Spleen (tissue), 7 donors: ENCODE measurements around the gene RAI14.

Source experiments
- POLR2AphosphoS5 ChIP-seq, 3 donors: sonication (generic); formaldehyde crosslinking; IDR thresholded peaks; one replicate each; pipeline ENCODE4 v1.5.1; 2017; ENCODE audit warnings: antibody characterized with exemption in 3 of 3
- TF ChIP-seq, protein P1 (sequence below), 11 experiments: fragments of 200-600 bp in 7 of 11; fragments of 450-650 bp in 4 of 11; sonication (generic) in 4 of 11; IDR thresholded peaks in 8 of 11; conservative IDR thresholded peaks in 3 of 11; 1 replicate in 7 of 11; 2 replicates in 4 of 11; pipeline versions ENCODE4 v1.4.0 to v1.8.0; 2016 to 2021; ENCODE audit warnings: antibody characterized with exemption in 11 of 11, inconsistent platforms in 4 of 11, mild to moderate bottlenecking in 1 of 11
- donor health status: DM: no; HTN: no; CAD: no; lungs with moderate emphysema.
- donor health status: DM: no; HTN: no; CAD: no.
- donor health status: DM: no; HTN: no; CAD: no.

DNA sequence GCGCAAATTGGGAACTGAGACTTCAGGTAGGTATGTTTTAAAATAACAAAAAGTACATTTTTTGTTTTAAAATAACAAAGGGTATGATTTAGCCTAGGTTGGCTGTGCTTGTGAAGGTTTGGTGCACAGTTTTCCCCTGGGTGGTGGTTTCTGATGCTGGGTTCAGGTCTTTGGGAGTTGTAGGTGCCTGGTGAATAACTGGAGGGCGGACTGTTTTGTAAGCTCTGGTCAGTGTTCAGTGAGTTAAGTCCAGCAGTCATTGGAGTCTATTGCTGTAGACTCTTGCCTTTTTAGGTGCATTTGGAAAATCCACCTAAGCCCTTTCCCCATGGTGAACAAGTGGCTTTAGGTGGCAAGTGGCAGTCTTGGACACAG, 43.9 kb downstream of the RAI14 start:
- no peak for TF ChIP-seq POLR2AphosphoS5 (IDR thresholded peaks at IDR 0.05)
- TF ChIP-seq, protein P1, sequence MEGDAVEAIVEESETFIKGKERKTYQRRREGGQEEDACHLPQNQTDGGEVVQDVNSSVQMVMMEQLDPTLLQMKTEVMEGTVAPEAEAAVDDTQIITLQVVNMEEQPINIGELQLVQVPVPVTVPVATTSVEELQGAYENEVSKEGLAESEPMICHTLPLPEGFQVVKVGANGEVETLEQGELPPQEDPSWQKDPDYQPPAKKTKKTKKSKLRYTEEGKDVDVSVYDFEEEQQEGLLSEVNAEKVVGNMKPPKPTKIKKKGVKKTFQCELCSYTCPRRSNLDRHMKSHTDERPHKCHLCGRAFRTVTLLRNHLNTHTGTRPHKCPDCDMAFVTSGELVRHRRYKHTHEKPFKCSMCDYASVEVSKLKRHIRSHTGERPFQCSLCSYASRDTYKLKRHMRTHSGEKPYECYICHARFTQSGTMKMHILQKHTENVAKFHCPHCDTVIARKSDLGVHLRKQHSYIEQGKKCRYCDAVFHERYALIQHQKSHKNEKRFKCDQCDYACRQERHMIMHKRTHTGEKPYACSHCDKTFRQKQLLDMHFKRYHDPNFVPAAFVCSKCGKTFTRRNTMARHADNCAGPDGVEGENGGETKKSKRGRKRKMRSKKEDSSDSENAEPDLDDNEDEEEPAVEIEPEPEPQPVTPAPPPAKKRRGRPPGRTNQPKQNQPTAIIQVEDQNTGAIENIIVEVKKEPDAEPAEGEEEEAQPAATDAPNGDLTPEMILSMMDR (IDR thresholded peaks at IDR 0.05 in 8 of 11, conservative IDR thresholded peaks at IDR 0.05 in 3 of 11) = no peak
